Measurements from ENCODE around the gene LGALS4.
A peak's percentile ranks its signal among the peaks of the same experiment; 100 is the strongest.
"Not testable (repeated sequence)": the region's sequence is repeated elsewhere in the genome, so short reads cannot be mapped to it uniquely, and the experiment has no call there.

Gene LGALS4

GRCh38 chr19:38792250-38793111 is 20.3 kb downstream of the LGALS4 start:
- peak; percentile 34 to 44 for DNase-seq

GRCh38 chr19:38791451-38792064 is 21.2 kb downstream of the LGALS4 start:
- DNase-seq = not testable (repeated sequence)

- DNase-seq = not testable (repeated sequence)
Observed at GRCh38 chr19:38790507-38791403, 22.0 kb downstream of the LGALS4 start.

- DNase-seq = no peak
Observed at GRCh38 chr19:38788478-38789243, 24.1 kb downstream of the LGALS4 start, which contains the start of gene LGALS7B. Gene LGALS7B, plus strand, starts transcription at chr19:38789200. Its CDS starts 27 bp downstream, at chr19:38789227.

GRCh38 chr19:38786572-38787265 is 26.0 kb downstream of the LGALS4 start:
- no peak for DNase-seq

GRCh38 chr19:38786061-38786460 is 26.7 kb downstream of the LGALS4 start:
- DNase-seq = not testable (repeated sequence)

- no peak for DNase-seq
Observed at GRCh38 chr19:38785187-38785699, 27.5 kb downstream of the LGALS4 start.

- no peak for DNase-seq
Observed at GRCh38 chr19:38784224-38784623, 28.5 kb downstream of the LGALS4 start.

- not testable (repeated sequence) for DNase-seq
Observed at GRCh38 chr19:38782212-38782611, 30.5 kb downstream of the LGALS4 start.

- DNase-seq = no peak
Observed at GRCh38 chr19:38781058-38781457, 31.7 kb downstream of the LGALS4 start.

- DNase-seq = no peak
Observed at GRCh38 chr19:38780443-38780842, 32.3 kb downstream of the LGALS4 start.

- DNase-seq = no peak
Observed at GRCh38 chr19:38778733-38779132, 34.0 kb downstream of the LGALS4 start.

GRCh38 chr19:38774181-38774950 is 38.4 kb downstream of the LGALS4 start:
- no peak for DNase-seq

GRCh38 chr19:38773469-38774177 is 39.1 kb downstream of the LGALS4 start, which contains the start of gene LGALS7:
Gene LGALS7, minus strand, starts transcription at chr19:38773517. Its CDS starts 25 bp downstream, at chr19:38773492.
- DNase-seq = no peak

GRCh38 chr19:38771569-38771968 is 41.2 kb downstream of the LGALS4 start:
- DNase-seq = not testable (repeated sequence)

GRCh38 chr19:38770949-38771275 is 41.8 kb downstream of the LGALS4 start:
- not testable (repeated sequence) for DNase-seq

GRCh38 chr19:38770228-38770948 is 42.4 kb downstream of the LGALS4 start:
- not testable (repeated sequence) for DNase-seq

GRCh38 chr19:38769635-38770211 is 43.0 kb downstream of the LGALS4 start:
- peak; percentile 89 to 90 for DNase-seq
